GM12873 (cell line): ENCODE results near the gene COL4A4.

Experiments
- TF ChIP-seq, protein P1 (sequence below): IDR thresholded peaks from 2 replicates; pipeline ENCODE4 v1.5.1; 2012; ENCODE audit warnings: low read depth, mild to moderate bottlenecking, moderate library complexity, low read length, control low read depth; ENCODE audit not compliant: insufficient read depth; ENCODE audit errors: missing control alignments

The COL4A4 gene

DNA sequence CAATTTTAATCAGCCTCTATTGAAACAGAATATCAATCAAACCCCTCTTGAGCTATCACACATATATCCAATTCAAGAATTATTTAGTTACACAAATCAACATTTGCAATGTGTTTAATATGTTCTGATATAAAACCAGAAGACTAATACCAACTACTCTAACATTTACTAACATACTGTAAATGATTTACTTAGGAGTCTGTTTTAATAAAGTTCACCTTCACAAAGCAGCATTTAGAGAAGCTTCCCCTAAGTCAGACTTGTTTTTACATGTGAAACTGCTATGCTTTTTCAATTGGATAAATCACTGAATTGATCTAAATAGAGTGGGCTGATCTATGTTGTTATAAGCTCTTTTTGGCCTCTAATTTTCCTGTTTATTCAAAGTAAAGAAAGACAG is 18.8 kb upstream of the COL4A4 start:
- TF ChIP-seq, protein P1, sequence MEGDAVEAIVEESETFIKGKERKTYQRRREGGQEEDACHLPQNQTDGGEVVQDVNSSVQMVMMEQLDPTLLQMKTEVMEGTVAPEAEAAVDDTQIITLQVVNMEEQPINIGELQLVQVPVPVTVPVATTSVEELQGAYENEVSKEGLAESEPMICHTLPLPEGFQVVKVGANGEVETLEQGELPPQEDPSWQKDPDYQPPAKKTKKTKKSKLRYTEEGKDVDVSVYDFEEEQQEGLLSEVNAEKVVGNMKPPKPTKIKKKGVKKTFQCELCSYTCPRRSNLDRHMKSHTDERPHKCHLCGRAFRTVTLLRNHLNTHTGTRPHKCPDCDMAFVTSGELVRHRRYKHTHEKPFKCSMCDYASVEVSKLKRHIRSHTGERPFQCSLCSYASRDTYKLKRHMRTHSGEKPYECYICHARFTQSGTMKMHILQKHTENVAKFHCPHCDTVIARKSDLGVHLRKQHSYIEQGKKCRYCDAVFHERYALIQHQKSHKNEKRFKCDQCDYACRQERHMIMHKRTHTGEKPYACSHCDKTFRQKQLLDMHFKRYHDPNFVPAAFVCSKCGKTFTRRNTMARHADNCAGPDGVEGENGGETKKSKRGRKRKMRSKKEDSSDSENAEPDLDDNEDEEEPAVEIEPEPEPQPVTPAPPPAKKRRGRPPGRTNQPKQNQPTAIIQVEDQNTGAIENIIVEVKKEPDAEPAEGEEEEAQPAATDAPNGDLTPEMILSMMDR: no peak

DNA sequence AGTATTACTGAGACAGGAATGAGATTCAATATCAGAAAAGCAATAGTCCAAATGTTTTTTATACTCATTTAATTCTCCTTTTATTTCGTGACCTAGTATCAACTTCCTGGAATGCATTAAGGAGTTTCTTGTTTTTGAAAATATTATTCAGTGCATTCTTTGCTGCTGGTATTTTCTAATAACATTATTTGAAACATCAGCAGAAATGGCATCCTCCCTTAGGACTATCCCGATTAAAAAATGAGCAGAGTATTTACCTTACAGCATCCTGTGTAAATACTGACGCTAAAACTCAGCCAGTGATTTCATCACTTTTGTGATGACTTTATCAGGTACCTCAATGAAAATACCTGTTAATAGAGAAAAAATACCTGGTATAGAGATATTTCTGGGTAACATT is 16.8 kb upstream of the COL4A4 start:
- TF ChIP-seq, protein P1: no peak

DNA sequence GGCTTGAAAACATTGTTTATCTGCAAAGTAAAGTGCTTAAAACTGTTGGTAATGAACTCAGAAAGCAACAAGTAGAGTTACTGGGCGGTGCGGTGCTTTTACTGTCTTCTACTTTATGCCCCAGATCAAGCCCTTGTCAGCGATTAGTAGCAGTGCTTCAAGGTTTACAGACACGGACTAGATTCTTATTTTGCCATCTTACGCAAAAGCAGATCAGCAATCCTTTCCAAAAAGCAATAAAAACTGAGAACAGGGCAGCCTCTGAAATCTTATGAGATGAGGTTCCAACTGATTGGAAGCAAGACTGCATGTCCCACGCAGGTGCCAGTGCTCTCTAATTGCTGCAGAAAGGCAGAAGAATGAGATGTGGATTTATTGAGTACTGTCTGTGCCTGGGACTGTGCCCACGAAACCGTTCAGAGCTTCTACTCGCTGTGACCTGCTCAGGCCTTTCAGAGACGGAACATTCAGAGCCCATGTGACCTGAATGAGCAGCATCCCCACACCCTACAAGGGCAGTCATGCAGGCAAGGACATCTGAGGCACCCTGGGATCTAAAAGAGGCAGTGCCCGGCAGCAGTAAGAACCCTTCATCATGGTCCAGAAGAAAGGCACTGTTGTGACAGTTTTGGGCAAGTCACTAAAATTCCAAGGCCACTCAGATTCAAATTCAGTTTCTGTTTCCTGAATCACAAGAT is 16.1 kb upstream of the COL4A4 start:
- TF ChIP-seq, protein P1: no peak

DNA sequence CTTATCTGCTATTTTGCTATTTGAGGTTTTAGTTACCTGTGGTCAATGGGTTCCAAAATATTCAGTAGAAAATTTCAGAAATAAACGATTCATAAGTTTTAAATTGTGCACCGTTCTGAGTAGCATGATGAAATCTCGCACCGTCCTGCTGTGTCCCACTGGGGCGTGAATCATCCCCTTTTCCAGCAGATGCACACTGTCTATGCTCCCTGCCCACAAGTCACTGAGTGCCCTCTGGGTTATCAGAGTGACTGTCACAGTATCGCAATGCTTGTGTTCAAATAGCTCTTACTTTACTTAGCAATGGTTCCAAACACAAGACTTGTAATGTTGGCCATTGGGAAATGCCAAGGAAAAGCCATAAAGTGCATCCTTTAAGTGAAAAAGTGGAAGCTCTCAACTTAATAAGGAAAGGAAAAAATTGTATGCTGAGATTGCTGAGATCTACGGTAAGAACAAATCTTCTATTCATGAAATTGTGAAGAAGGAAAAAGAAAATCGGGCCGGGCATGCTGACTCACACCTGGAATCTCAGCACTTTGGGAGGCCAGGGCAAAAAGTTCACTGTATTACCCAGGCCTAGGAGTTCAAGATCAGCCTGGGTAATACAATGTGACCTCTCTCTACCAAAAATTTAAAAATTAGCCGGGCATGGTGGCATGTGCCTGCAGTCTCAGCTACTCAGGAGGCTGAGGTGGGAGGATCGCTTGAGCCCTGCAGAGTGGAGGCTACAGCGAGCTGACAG is 13.8 kb upstream of the COL4A4 start:
- TF ChIP-seq, protein P1: no peak

DNA sequence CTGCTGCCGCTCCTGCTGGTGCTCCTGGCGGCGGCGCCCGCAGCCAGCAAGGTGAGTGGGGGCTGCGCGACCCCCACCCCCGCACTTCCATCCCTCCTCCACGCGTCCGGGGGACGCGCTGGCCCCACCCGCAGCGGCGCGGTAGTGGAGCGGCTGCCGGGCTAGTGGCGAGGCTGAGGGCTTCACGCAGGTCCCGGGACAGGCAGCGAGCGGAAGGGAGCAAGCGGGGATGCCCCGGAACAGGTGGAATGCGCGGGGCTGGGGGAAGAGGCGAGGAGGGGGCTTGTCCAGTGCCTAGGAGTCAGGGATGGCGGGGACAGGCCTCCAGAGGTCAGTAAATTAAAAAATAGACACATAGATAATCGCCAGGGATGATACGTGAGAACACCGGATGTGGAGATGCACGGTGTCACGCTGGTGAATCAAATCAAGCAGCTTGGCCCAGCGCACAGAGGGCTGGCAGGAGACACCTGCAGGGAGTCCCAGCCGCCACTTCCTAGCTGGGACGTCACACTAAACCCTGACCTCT is 822 bp upstream of the COL4A4 start:
- TF ChIP-seq, protein P1: no peak

DNA sequence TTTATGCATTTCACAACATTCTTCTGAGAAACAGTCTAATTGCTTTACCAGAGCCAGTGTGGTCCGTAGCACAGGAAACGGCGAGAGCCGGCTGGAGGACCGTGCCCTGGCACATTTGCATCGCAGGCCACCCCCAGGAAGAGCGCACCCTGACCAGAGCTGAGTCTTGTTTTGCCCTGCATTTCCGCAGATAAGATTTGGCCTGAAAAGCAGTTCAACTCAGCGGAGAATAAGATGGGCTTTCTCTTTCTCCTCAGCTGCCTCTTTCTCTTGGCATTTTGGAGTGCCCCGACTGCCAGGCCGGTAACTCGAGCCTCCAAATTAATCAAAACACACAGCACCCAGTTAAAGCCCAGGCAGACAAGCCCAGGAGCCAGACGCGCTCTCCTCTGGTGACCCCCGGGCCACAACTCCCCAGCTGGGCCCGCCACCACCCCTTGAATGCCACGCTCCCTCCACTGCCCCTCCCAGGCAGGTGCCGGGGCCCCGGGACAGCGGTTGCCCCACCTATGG is 464 bp downstream of the COL4A4 start:
- TF ChIP-seq, protein P1: no peak

DNA sequence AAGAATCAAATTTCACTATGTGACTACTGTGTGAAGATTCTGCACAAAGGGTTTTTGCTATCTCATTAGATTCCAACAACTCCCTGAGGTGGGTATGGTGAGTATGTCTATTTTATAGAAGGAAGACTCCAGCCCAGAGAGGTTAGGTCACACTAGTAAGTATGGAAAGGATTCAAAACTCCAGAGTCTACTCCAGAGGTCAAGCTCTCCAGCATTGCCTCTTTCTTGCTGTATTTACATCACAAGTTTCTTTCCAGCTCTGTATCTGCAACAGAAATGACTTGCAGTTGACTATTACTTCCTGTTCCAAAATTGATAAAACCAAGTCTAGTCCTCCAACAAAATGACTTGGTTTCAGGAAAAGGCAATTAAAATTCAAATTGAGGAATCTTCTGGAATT is 2.1 kb downstream of the COL4A4 start:
- TF ChIP-seq, protein P1: no peak
